Astrocyte of the hippocampus (primary cell): ENCODE measurements around the gene NCKAP1.
"Not testable (repeated sequence)": the region's sequence is repeated elsewhere in the genome, so short reads cannot be mapped to it uniquely, and the experiment has no call there.

Experiments
- DNase-seq: peaks from one replicate; pipeline ENCODE4 v3.0.0; 2011; ENCODE audit warnings: low read depth, low spot score

Gene NCKAP1

GRCh38 chr2:182999348-183000028 lies 38.8 kb downstream of the NCKAP1 start:
- no peak for DNase-seq

- no peak for DNase-seq
These were observed 43.9 kb downstream of the NCKAP1 start for GRCh38 chr2:182994228-182994912.

GRCh38 chr2:182982941-182983340 lies 55.3 kb downstream of the NCKAP1 start:
- DNase-seq, result no peak

GRCh38 chr2:182981475-182981874 lies 56.8 kb downstream of the NCKAP1 start:
- not testable (repeated sequence) for DNase-seq

GRCh38 chr2:182980652-182981051 lies 57.6 kb downstream of the NCKAP1 start:
- no peak for DNase-seq

- DNase-seq, result peak; percentile 26
These were observed 58.1 kb downstream of the NCKAP1 start for GRCh38 chr2:182980115-182980514.

- no peak for DNase-seq
These were observed 60.8 kb downstream of the NCKAP1 start for GRCh38 chr2:182977463-182977862.

- no peak for DNase-seq
These were observed 64.6 kb downstream of the NCKAP1 start for GRCh38 chr2:182973441-182974352.

- no peak for DNase-seq
These were observed 65.7 kb downstream of the NCKAP1 start for GRCh38 chr2:182972548-182972942.

- DNase-seq, result no peak
These were observed 66.3 kb downstream of the NCKAP1 start for GRCh38 chr2:182971820-182972547.

GRCh38 chr2:182970486-182970885 lies 67.8 kb downstream of the NCKAP1 start:
- no peak for DNase-seq

- no peak for DNase-seq
These were observed 69.8 kb downstream of the NCKAP1 start for GRCh38 chr2:182968493-182968892.

GRCh38 chr2:182966356-182966755 lies 71.9 kb downstream of the NCKAP1 start:
- DNase-seq, result not testable (repeated sequence)

GRCh38 chr2:182962641-182963040 lies 75.6 kb downstream of the NCKAP1 start:
- DNase-seq, result no peak

GRCh38 chr2:182960869-182961268 lies 77.4 kb downstream of the NCKAP1 start:
- DNase-seq, result not testable (repeated sequence)

- DNase-seq, result peak; percentile 11
These were observed 83.5 kb downstream of the NCKAP1 start for GRCh38 chr2:182954789-182955188.

- peak; percentile 12 for DNase-seq
These were observed 85.4 kb downstream of the NCKAP1 start for GRCh38 chr2:182952741-182953450.

GRCh38 chr2:182951948-182952663 lies 86.2 kb downstream of the NCKAP1 start:
- DNase-seq, result peak; percentile 83

- DNase-seq, result no peak
These were observed 87.7 kb downstream of the NCKAP1 start for GRCh38 chr2:182950546-182950945.

- DNase-seq, result peak; percentile 69
These were observed 88.6 kb downstream of the NCKAP1 start for GRCh38 chr2:182949572-182950189.
